ENCODE measurements around the gene KIAA1671. TPM values are rescaled to one million over a fixed set of nuclear protein-coding genes. Genes with fewer than 3 reads are reported as not detected.

The KIAA1671 gene
- total RNA-seq, 1 donor from 2014 or later, result 28.5 TPM

- no peak for DNase-seq (ENCODE audit: low spot score)
- Mint-ChIP-seq H3K27ac (ENCODE audit: unreplicated experiment) (no peak overlapping the region), H3K4me1 (ENCODE audit: low read depth) (no peaks in the 10 kb centered on the region), H3K36me3 (ENCODE audit: low read depth) (no peaks in the 10 kb centered on the region), H3K9me3 (ENCODE audit: low read depth) (no peaks in the 10 kb centered on the region), H3K4me3 (ENCODE audit: unreplicated experiment) (no peak overlapping the region), H3K27me3 (ENCODE audit: low read depth) (peaks cover 11% of the 10 kb centered on the region)
- peak; percentile 72 for TF ChIP-seq CTCF (IDR thresholded peaks at IDR 0.05)
Measured at GRCh38 chr22:24937114-24937513, 15.4 kb upstream of the KIAA1671 start.

GRCh38 chr22:24938741-24939341, 13.7 kb upstream of the KIAA1671 start:
- Mint-ChIP-seq H3K9me3 (ENCODE audit: low read depth) (no peaks in the 10 kb centered on the region), H3K36me3 (ENCODE audit: low read depth) (no peaks in the 10 kb centered on the region), H3K4me1 (ENCODE audit: low read depth) (no peaks in the 10 kb centered on the region), H3K4me3 (ENCODE audit: unreplicated experiment) (no peak overlapping the region), H3K27ac (ENCODE audit: unreplicated experiment) (no peak overlapping the region), H3K27me3 (ENCODE audit: low read depth) (peaks cover 3% of the 10 kb centered on the region)
- peak; percentile 90 for TF ChIP-seq CTCF (IDR thresholded peaks at IDR 0.05)
- no peak for DNase-seq (ENCODE audit: low spot score)

- Mint-ChIP-seq H3K27me3 (ENCODE audit: low read depth) (peaks cover 13% of the 10 kb centered on the region), H3K9me3 (ENCODE audit: low read depth) (no peaks in the 10 kb centered on the region), H3K4me3 (ENCODE audit: unreplicated experiment) (no peak overlapping the region), H3K27ac (ENCODE audit: unreplicated experiment) (no peak overlapping the region), H3K4me1 (ENCODE audit: low read depth) (no peaks in the 10 kb centered on the region), H3K36me3 (ENCODE audit: low read depth) (no peaks in the 10 kb centered on the region)
- no peak for TF ChIP-seq CTCF (IDR thresholded peaks at IDR 0.05)
- no peak for DNase-seq (ENCODE audit: low spot score)
Measured at GRCh38 chr22:24942301-24942700, 10.2 kb upstream of the KIAA1671 start.

GRCh38 chr22:24944217-24944937, 8.1 kb upstream of the KIAA1671 start:
- Mint-ChIP-seq H3K27me3 (ENCODE audit: low read depth) (peaks cover 18% of the 10 kb centered on the region), H3K4me3 (ENCODE audit: unreplicated experiment) (no peak overlapping the region), H3K36me3 (ENCODE audit: low read depth) (no peaks in the 10 kb centered on the region), H3K27ac (ENCODE audit: unreplicated experiment) (no peak overlapping the region), H3K4me1 (ENCODE audit: low read depth) (no peaks in the 10 kb centered on the region), H3K9me3 (ENCODE audit: low read depth) (no peaks in the 10 kb centered on the region)
- no peak for TF ChIP-seq CTCF (IDR thresholded peaks at IDR 0.05)
- no peak for DNase-seq (ENCODE audit: low spot score)

- no peak overlapping the region for H3K27ac Mint-ChIP-seq (ENCODE audit: unreplicated experiment)
- H3K4me3 Mint-ChIP-seq (ENCODE audit: unreplicated experiment), result no peak overlapping the region
- peaks cover 18% of the 10 kb centered on the region for H3K27me3 Mint-ChIP-seq (ENCODE audit: low read depth)
- no peaks in the 10 kb centered on the region for H3K9me3 Mint-ChIP-seq (ENCODE audit: low read depth)
- H3K4me1 Mint-ChIP-seq (ENCODE audit: low read depth), result peaks cover 5% of the 10 kb centered on the region
- H3K36me3 Mint-ChIP-seq (ENCODE audit: low read depth), result no peaks in the 10 kb centered on the region
- no peak for DNase-seq (ENCODE audit: low spot score)
- TF ChIP-seq CTCF (IDR thresholded peaks at IDR 0.05), result no peak
Measured at GRCh38 chr22:24945430-24945829, 7.1 kb upstream of the KIAA1671 start.
